SK-N-SH (cell line): ENCODE data around the gene ASZ1.

Experiments
- CTCF ChIP-seq: fragments of 200-600 bp; sonication (generic); IDR thresholded peaks from 2 replicates; pipeline ENCODE4 v1.6.1; 2017; ENCODE audit warnings: antibody characterized with exemption, mild to moderate bottlenecking, moderate library complexity
- EP300 ChIP-seq, 2 experiments: IDR thresholded peaks; 2 replicates each; pipeline versions ENCODE4 v1.4.0 to v1.6.1; 2012; ENCODE audit warnings: borderline replicate concordance in 1 of 2, low read depth in 1 of 2, low read length in 1 of 2
- EZH2phosphoT487 ChIP-seq: fragments of 200-600 bp; sonication (generic); IDR thresholded peaks from 2 replicates; pipeline ENCODE4 v1.6.1; 2017; ENCODE audit warnings: low read depth, mixed run types, mild to moderate bottlenecking, antibody characterized with exemption, moderate library complexity, borderline replicate concordance
- IRF3 ChIP-seq: fragments of 150-350 bp; IDR thresholded peaks from 2 replicates; pipeline ENCODE4 v1.6.1; 2016; ENCODE audit warnings: mild to moderate bottlenecking, low read depth, low read length
- MAX ChIP-seq: IDR thresholded peaks from 2 replicates; pipeline ENCODE4 v1.4.0; 2012; ENCODE audit warnings: low read depth
- POLR2AphosphoS5 ChIP-seq: IDR thresholded peaks from 2 replicates; pipeline ENCODE4 v1.6.1; 2012; ENCODE audit warnings: low read depth, low read length
- RAD21 ChIP-seq: IDR thresholded peaks from 2 replicates; pipeline ENCODE4 v1.6.1; 2012; ENCODE audit warnings: mild to moderate bottlenecking, low read length
- REST ChIP-seq: IDR thresholded peaks from 2 replicates; pipeline ENCODE4 v1.6.1; 2012; ENCODE audit warnings: mild to moderate bottlenecking, low read depth, low read length, moderate library complexity

GRCh38 chr7:117399820-117400422 is 27.4 kb downstream of the ASZ1 start:
- TF ChIP-seq CTCF (peak; percentile 78), REST (no peak), EZH2phosphoT487 (no peak), EP300 (IDR thresholded peaks at IDR 0.05; ENCODE audit: borderline replicate concordance in 1 of 2, low read depth in 1 of 2, low read length in 1 of 2) (no peak), IRF3 (no peak), POLR2AphosphoS5 (no peak), MAX (no peak), RAD21 (peak; percentile 56)
